Stimulated activated memory B cell treated with anti-CD40 and anti-IgM and Interleukin-4, amounts not matched to agents 10 μg/mL and 1 μg/mL and 100 μg/mL, for 72 hours (primary cell): Measurements from ENCODE around the gene NAAA.
A peak's percentile ranks its signal among the peaks of the same experiment; 100 is the strongest.
"Not testable (repeated sequence)": the region's sequence is repeated elsewhere in the genome, so short reads cannot be mapped to it uniquely, and the experiment has no call there.

Experiments used
- ATAC-seq: fragments of 150-1000 bp; cut with Tn5 transposase; 2 replicates; pipeline ENCODE4 v1.10.0; 2021
- H3K27ac Mint-ChIP-seq: one replicate; pipeline ENCODE4 v1.8.0; 2022; ENCODE audit warnings: mild to moderate bottlenecking, mixed read lengths
- H3K27me3 Mint-ChIP-seq: one replicate; pipeline ENCODE4 v1.8.0; 2022; ENCODE audit warnings: mixed read lengths
- H3K36me3 Mint-ChIP-seq: one replicate; pipeline ENCODE4 v1.8.0; 2022; ENCODE audit warnings: mixed read lengths
- H3K4me1 Mint-ChIP-seq: one replicate; pipeline ENCODE4 v1.8.0; 2022; ENCODE audit warnings: mixed read lengths
- H3K4me3 Mint-ChIP-seq: one replicate; pipeline ENCODE4 v1.8.0; 2022; ENCODE audit warnings: mild to moderate bottlenecking, moderate library complexity, mixed read lengths
- H3K9me3 Mint-ChIP-seq: one replicate; pipeline ENCODE4 v1.8.0; 2022; ENCODE audit warnings: mixed read lengths

Gene NAAA

DNA sequence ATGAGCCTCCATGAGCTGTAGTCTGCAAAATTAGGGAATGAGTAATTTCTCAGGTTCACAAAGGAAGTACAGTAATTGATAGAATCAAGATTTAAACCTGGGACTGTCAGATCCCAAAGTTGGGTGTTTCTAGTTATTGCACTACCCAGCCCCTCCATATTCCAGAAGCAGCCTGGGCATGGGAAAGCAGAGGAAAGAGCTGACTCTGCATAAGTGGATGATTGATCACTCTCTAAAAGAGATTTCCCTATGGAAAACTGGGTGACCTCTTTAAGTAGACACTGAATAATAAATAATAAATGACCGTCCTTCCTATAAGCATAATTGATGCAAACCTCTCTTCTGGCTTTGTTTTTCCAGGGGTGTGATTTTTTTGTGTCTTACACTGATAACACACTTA, 5.2 kb downstream of the NAAA start:
- no peak overlapping the region for H3K4me3 Mint-ChIP-seq
- H3K36me3 Mint-ChIP-seq, result peaks cover 10% of the 10 kb centered on the region

GRCh38 chr4:75930152-75930551, 10.7 kb downstream of the NAAA start:
- Mint-ChIP-seq H3K9me3 (no peaks in the 10 kb centered on the region), H3K36me3 (peaks cover 42% of the 10 kb centered on the region), H3K27ac (no peak overlapping the region), H3K27me3 (no peaks in the 10 kb centered on the region), H3K4me1 (no peaks in the 10 kb centered on the region), H3K4me3 (no peak overlapping the region)
- ATAC-seq, result no peak

More for the DNA sequence above, 5.2 kb downstream of the NAAA start:
- H3K9me3 Mint-ChIP-seq, result no peaks in the 10 kb centered on the region
- no peak overlapping the region for H3K27ac Mint-ChIP-seq
- H3K4me1 Mint-ChIP-seq, result peaks cover 22% of the 10 kb centered on the region
- H3K27me3 Mint-ChIP-seq, result no peaks in the 10 kb centered on the region
- ATAC-seq, result no peak

GRCh38 chr4:75924916-75925315, 15.9 kb downstream of the NAAA start:
- not testable (repeated sequence) for H3K4me1 Mint-ChIP-seq, H3K27me3 Mint-ChIP-seq, H3K27ac Mint-ChIP-seq, H3K4me3 Mint-ChIP-seq, ATAC-seq, H3K9me3 Mint-ChIP-seq
- peaks cover 73% of the 10 kb centered on the region for H3K36me3 Mint-ChIP-seq

GRCh38 chr4:75924309-75924827, 16.4 kb downstream of the NAAA start:
- no peaks in the 10 kb centered on the region for H3K9me3 Mint-ChIP-seq
- no peak overlapping the region for H3K27ac Mint-ChIP-seq
- H3K4me1 Mint-ChIP-seq, result no peaks in the 10 kb centered on the region
- ATAC-seq, result no peak
- no peaks in the 10 kb centered on the region for H3K27me3 Mint-ChIP-seq
- H3K4me3 Mint-ChIP-seq, result no peak overlapping the region
- peaks cover 70% of the 10 kb centered on the region for H3K36me3 Mint-ChIP-seq

GRCh38 chr4:75922588-75922987, 18.2 kb downstream of the NAAA start:
- H3K4me3 Mint-ChIP-seq, result no peak overlapping the region
- peaks cover 60% of the 10 kb centered on the region for H3K36me3 Mint-ChIP-seq
- H3K9me3 Mint-ChIP-seq, result no peaks in the 10 kb centered on the region
- no peaks in the 10 kb centered on the region for H3K27me3 Mint-ChIP-seq
- H3K27ac Mint-ChIP-seq, result no peak overlapping the region
- H3K4me1 Mint-ChIP-seq, result no peaks in the 10 kb centered on the region
- ATAC-seq, result no peak

GRCh38 chr4:75921910-75922309, 18.9 kb downstream of the NAAA start:
- no peaks in the 10 kb centered on the region for H3K27me3 Mint-ChIP-seq
- H3K9me3 Mint-ChIP-seq, result no peaks in the 10 kb centered on the region
- H3K4me3 Mint-ChIP-seq, result no peak overlapping the region
- peaks cover 56% of the 10 kb centered on the region for H3K36me3 Mint-ChIP-seq
- no peaks in the 10 kb centered on the region for H3K4me1 Mint-ChIP-seq
- ATAC-seq, result no peak
- no peak overlapping the region for H3K27ac Mint-ChIP-seq

DNA sequence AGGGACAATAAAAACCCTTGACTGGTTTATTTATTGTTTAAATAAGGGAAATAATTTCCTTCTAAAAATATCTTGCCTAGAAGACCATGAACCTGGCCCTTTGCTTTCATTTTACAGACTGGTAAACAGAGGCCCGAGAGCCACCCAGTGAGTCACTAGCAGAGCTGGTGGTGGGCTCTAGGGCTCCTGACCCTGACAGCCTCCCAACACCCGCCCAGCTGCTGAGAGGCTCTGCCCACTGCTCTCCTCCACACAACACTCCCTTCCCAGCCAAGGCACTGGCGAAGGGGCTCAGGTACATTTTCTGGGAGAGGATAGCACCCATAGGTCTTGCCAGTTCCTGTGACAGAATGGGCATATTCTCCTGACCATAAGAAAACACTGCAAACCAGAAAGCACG, 20.5 kb downstream of the NAAA start:
- no peak overlapping the region for H3K4me3 Mint-ChIP-seq
- no peaks in the 10 kb centered on the region for H3K27me3 Mint-ChIP-seq
- H3K4me1 Mint-ChIP-seq, result no peaks in the 10 kb centered on the region
- ATAC-seq, result no peak
- peaks cover 53% of the 10 kb centered on the region for H3K36me3 Mint-ChIP-seq
- no peak overlapping the region for H3K27ac Mint-ChIP-seq
- H3K9me3 Mint-ChIP-seq, result no peaks in the 10 kb centered on the region

- H3K4me1 Mint-ChIP-seq, result no peaks in the 10 kb centered on the region
- no peak for ATAC-seq
- H3K27me3 Mint-ChIP-seq, result no peaks in the 10 kb centered on the region
- no peaks in the 10 kb centered on the region for H3K9me3 Mint-ChIP-seq
- H3K4me3 Mint-ChIP-seq, result no peak overlapping the region
- peaks cover 49% of the 10 kb centered on the region for H3K36me3 Mint-ChIP-seq
- H3K27ac Mint-ChIP-seq, result no peak overlapping the region
These were observed 20.9 kb downstream of the NAAA start for GRCh38 chr4:75919920-75920319.

- no peak for ATAC-seq
- Mint-ChIP-seq H3K9me3 (no peaks in the 10 kb centered on the region), H3K4me1 (no peaks in the 10 kb centered on the region), H3K4me3 (no peak overlapping the region), H3K36me3 (peaks cover 37% of the 10 kb centered on the region), H3K27ac (no peak overlapping the region), H3K27me3 (no peaks in the 10 kb centered on the region)
These were observed 24.6 kb downstream of the NAAA start for GRCh38 chr4:75916091-75916661.

- Mint-ChIP-seq H3K27ac (no peak overlapping the region), H3K27me3 (no peaks in the 10 kb centered on the region), H3K36me3 (peaks cover 38% of the 10 kb centered on the region), H3K9me3 (peaks cover 3% of the 10 kb centered on the region), H3K4me1 (peaks cover 6% of the 10 kb centered on the region), H3K4me3 (no peak overlapping the region)
- ATAC-seq, result no peak
These were observed 27.8 kb downstream of the NAAA start for GRCh38 chr4:75912968-75913367.

DNA sequence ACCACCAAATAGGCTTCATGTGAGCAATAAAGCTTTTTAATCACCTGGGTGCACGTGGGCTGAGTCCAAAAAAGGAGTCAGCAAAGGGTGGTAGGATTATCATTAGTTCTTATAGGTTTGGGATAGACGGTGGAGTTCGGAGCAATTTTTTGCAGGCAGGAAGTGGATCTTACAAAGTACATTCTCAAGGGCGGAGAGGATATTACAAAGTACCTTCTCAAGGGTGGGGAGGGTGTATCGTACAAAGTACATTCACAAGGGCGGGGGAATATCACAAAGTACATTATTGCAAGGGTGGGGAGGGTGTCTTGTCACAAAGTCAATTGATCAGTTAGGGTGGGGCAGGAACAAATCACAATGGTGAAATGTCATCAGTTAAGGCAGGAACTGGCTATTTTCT, 30.0 kb downstream of the NAAA start:
- not testable (repeated sequence) for H3K27ac Mint-ChIP-seq, ATAC-seq, H3K4me3 Mint-ChIP-seq, H3K27me3 Mint-ChIP-seq, H3K9me3 Mint-ChIP-seq, H3K4me1 Mint-ChIP-seq
- peaks cover 31% of the 10 kb centered on the region for H3K36me3 Mint-ChIP-seq

GRCh38 chr4:75909405-75909804, 31.4 kb downstream of the NAAA start:
- ATAC-seq, result no peak
- Mint-ChIP-seq H3K9me3 (peaks cover 3% of the 10 kb centered on the region), H3K4me3 (no peak overlapping the region), H3K27me3 (no peaks in the 10 kb centered on the region), H3K27ac (no peak overlapping the region), H3K4me1 (peaks cover 7% of the 10 kb centered on the region), H3K36me3 (peaks cover 31% of the 10 kb centered on the region)

DNA sequence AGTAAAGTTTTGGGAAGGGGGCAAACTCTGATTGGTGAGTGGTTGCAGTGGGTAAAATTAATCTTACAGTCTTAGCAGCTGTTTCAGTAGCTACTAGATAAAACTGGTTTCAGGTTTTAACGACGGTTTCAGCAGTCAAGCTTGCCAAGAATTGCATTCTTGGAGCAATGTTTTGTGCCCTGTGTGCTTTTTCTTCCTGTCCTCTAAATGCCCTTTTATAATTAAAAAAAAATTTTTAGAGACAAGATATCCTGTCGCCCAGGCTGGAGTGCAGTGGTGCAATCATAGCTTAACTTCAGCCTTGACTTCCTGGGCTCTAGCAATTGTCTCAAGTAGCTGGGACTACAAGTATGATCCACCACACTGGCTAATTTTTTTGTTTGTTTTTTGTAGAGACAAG, 32.3 kb downstream of the NAAA start:
- Mint-ChIP-seq H3K4me1 (peaks cover 7% of the 10 kb centered on the region), H3K36me3 (peaks cover 25% of the 10 kb centered on the region), H3K27ac (no peak overlapping the region), H3K9me3 (peaks cover 3% of the 10 kb centered on the region), H3K27me3 (no peaks in the 10 kb centered on the region), H3K4me3 (no peak overlapping the region)
- ATAC-seq, result no peak

- H3K27me3 Mint-ChIP-seq, result no peaks in the 10 kb centered on the region
- ATAC-seq, result no peak
- no peak overlapping the region for H3K27ac Mint-ChIP-seq
- H3K4me3 Mint-ChIP-seq, result no peak overlapping the region
- H3K9me3 Mint-ChIP-seq, result peaks cover 3% of the 10 kb centered on the region
- peaks cover 19% of the 10 kb centered on the region for H3K36me3 Mint-ChIP-seq
- peaks cover 7% of the 10 kb centered on the region for H3K4me1 Mint-ChIP-seq
These were observed 32.8 kb downstream of the NAAA start for GRCh38 chr4:75907966-75908365.

DNA sequence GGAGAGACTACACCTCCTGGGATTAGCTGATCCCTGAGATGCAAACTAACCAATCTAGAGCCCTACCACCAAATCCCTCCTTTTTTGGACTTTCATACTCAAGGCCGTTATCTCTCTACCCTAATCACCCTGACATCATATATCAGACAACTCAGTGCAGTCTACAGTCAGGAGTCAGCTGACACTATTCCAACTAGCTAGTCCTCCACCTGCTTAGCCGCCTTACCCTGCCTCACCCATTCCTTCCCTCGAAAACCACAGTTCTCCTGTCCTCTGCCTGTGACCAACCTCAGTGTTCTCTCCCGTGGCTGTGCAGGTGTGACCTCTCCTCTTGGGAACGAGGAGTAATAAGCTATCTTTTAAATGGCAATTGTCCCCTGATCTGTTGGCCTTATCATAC, 36.7 kb downstream of the NAAA start:
- H3K27ac Mint-ChIP-seq, result no peak overlapping the region
- ATAC-seq, result no peak
- H3K27me3 Mint-ChIP-seq, result no peaks in the 10 kb centered on the region
- H3K4me1 Mint-ChIP-seq, result peaks cover 23% of the 10 kb centered on the region
- no peak overlapping the region for H3K4me3 Mint-ChIP-seq
- H3K36me3 Mint-ChIP-seq, result no peaks in the 10 kb centered on the region
- H3K9me3 Mint-ChIP-seq, result no peaks in the 10 kb centered on the region

- peaks cover 16% of the 10 kb centered on the region for H3K4me1 Mint-ChIP-seq
- H3K36me3 Mint-ChIP-seq, result no peaks in the 10 kb centered on the region
- peak within 1 kb of the TSS; percentile 34 for H3K4me3 Mint-ChIP-seq
- no peak for ATAC-seq
- peaks cover 3% of the 10 kb centered on the region for H3K9me3 Mint-ChIP-seq
- H3K27ac Mint-ChIP-seq, result peak within 1 kb of the TSS; percentile 31
- no peaks in the 10 kb centered on the region for H3K27me3 Mint-ChIP-seq
These were observed 38.5 kb downstream of the NAAA start, which contains the start of gene PPEF2 for GRCh38 chr4:75902352-75902751. Gene PPEF2, minus strand, starts transcription at chr4:75902452. Its CDS starts 6,127 bp downstream, at chr4:75896325.
